Measurements from ENCODE around the gene RRAS2.

DNA sequence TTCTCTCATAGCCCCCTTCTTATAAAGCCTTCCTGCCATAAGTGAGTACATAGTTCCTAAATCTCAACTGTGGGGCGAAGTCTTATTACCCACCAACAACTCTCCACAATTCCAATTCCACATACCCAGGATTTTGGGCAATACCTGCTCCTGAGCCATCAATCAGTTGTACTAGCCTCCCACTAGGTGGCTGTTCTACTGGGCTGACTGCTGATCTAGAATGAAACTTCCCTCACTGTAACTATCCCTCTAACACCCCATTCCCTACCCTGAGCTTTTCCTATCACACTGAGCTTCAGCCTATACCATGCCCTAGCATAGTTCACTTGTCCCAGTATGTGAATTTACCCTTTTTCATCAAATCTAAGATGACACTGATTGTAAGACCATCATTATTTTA is 52.5 kb downstream of the RRAS2 start:
- TF ChIP-seq CTCF (IDR thresholded peaks at IDR 0.05) (no peak), POLR2A (IDR thresholded peaks at IDR 0.05) (no peak)

All from adrenal gland (tissue), 5 donors.